Measurements from ENCODE around the gene FFAR3.

Gene FFAR3

GRCh38 chr19:35340431-35340830 lies 17.8 kb upstream of the FFAR3 start:
- Histone ChIP-seq H3K27me3 (ENCODE audit: insufficient read depth, insufficient read length) (no peaks in the 10 kb centered on the region), H3K9ac (ENCODE audit: insufficient read length, low read depth) (no peak overlapping the region), H3K4me1 (ENCODE audit: insufficient read depth, insufficient read length) (peaks cover 4% of the 10 kb centered on the region), H3K4me3 (ENCODE audit: insufficient read length, low read depth) (no peak overlapping the region), H3K36me3 (ENCODE audit: insufficient read depth, insufficient read length, low read length) (no peaks in the 10 kb centered on the region), H3K9me3 (ENCODE audit: insufficient read depth, low read length) (no peaks in the 10 kb centered on the region)
- TF ChIP-seq SUZ12 (IDR thresholded peaks at IDR 0.05; ENCODE audit: extremely low read depth, insufficient read depth, insufficient read length) = no peak
- no peak for TF ChIP-seq ZNF274 (IDR thresholded peaks at IDR 0.05; ENCODE audit: low read depth, low read length)
- no peak for TF ChIP-seq YY1 (IDR thresholded peaks at IDR 0.05; ENCODE audit: insufficient read depth, insufficient read length)
- DNase-seq (ENCODE audit: low read depth, low spot score) = no peak

- Histone ChIP-seq H3K9ac (ENCODE audit: insufficient read length, low read depth) (no peak overlapping the region), H3K27me3 (ENCODE audit: insufficient read depth, insufficient read length) (no peaks in the 10 kb centered on the region), H3K9me3 (ENCODE audit: insufficient read depth, low read length) (no peaks in the 10 kb centered on the region), H3K4me3 (ENCODE audit: insufficient read length, low read depth) (no peak overlapping the region), H3K4me1 (ENCODE audit: insufficient read depth, insufficient read length) (peaks cover 6% of the 10 kb centered on the region), H3K36me3 (ENCODE audit: insufficient read depth, insufficient read length, low read length) (no peaks in the 10 kb centered on the region)
- no peak for TF ChIP-seq YY1 (IDR thresholded peaks at IDR 0.05; ENCODE audit: insufficient read depth, insufficient read length)
- TF ChIP-seq SUZ12 (IDR thresholded peaks at IDR 0.05; ENCODE audit: extremely low read depth, insufficient read depth, insufficient read length) = no peak
- TF ChIP-seq ZNF274 (IDR thresholded peaks at IDR 0.05; ENCODE audit: low read depth, low read length) = no peak
- no peak for DNase-seq (ENCODE audit: low read depth, low spot score)
These were observed 17.3 kb upstream of the FFAR3 start for GRCh38 chr19:35341006-35341405.

- DNase-seq (ENCODE audit: low read depth, low spot score) = no peak
- no peak overlapping the region for H3K4me3 ChIP-seq (ENCODE audit: insufficient read length, low read depth)
- TF ChIP-seq YY1 (IDR thresholded peaks at IDR 0.05; ENCODE audit: insufficient read depth, insufficient read length) (no peak), SUZ12 (IDR thresholded peaks at IDR 0.05; ENCODE audit: extremely low read depth, insufficient read depth, insufficient read length) (no peak), ZNF274 (IDR thresholded peaks at IDR 0.05; ENCODE audit: low read depth, low read length) (no peak)
- H3K9me3 ChIP-seq (ENCODE audit: insufficient read depth, low read length) = no peaks in the 10 kb centered on the region
- H3K9ac ChIP-seq (ENCODE audit: insufficient read length, low read depth) = no peak overlapping the region
- no peaks in the 10 kb centered on the region for H3K27me3 ChIP-seq (ENCODE audit: insufficient read depth, insufficient read length)
- H3K36me3 ChIP-seq (ENCODE audit: insufficient read depth, insufficient read length, low read length) = no peaks in the 10 kb centered on the region
- H3K4me1 ChIP-seq (ENCODE audit: insufficient read depth, insufficient read length) = peaks cover 6% of the 10 kb centered on the region
These were observed 16.6 kb upstream of the FFAR3 start for GRCh38 chr19:35341565-35342225.

- peaks cover 6% of the 10 kb centered on the region for H3K4me1 ChIP-seq (ENCODE audit: insufficient read depth, insufficient read length)
- no peaks in the 10 kb centered on the region for H3K36me3 ChIP-seq (ENCODE audit: insufficient read depth, insufficient read length, low read length)
- TF ChIP-seq ZNF274 (IDR thresholded peaks at IDR 0.05; ENCODE audit: low read depth, low read length) (no peak), YY1 (IDR thresholded peaks at IDR 0.05; ENCODE audit: insufficient read depth, insufficient read length) (no peak), SUZ12 (IDR thresholded peaks at IDR 0.05; ENCODE audit: extremely low read depth, insufficient read depth, insufficient read length) (no peak)
- DNase-seq (ENCODE audit: low read depth, low spot score) = no peak
- H3K9ac ChIP-seq (ENCODE audit: insufficient read length, low read depth) = no peak overlapping the region
- H3K27me3 ChIP-seq (ENCODE audit: insufficient read depth, insufficient read length) = no peaks in the 10 kb centered on the region
- H3K4me3 ChIP-seq (ENCODE audit: insufficient read length, low read depth) = no peak overlapping the region
- no peaks in the 10 kb centered on the region for H3K9me3 ChIP-seq (ENCODE audit: insufficient read depth, low read length)
These were observed 15.8 kb upstream of the FFAR3 start for GRCh38 chr19:35342430-35342829.

- peaks cover 6% of the 10 kb centered on the region for H3K27me3 ChIP-seq (ENCODE audit: insufficient read depth, insufficient read length)
- peaks cover 6% of the 10 kb centered on the region for H3K4me1 ChIP-seq (ENCODE audit: insufficient read depth, insufficient read length)
- no peaks in the 10 kb centered on the region for H3K36me3 ChIP-seq (ENCODE audit: insufficient read depth, insufficient read length, low read length)
- no peak overlapping the region for H3K9ac ChIP-seq (ENCODE audit: insufficient read length, low read depth)
- no peak for DNase-seq (ENCODE audit: low read depth, low spot score)
- TF ChIP-seq ZNF274 (IDR thresholded peaks at IDR 0.05; ENCODE audit: low read depth, low read length) = no peak
- TF ChIP-seq SUZ12 (IDR thresholded peaks at IDR 0.05; ENCODE audit: extremely low read depth, insufficient read depth, insufficient read length) = no peak
- TF ChIP-seq YY1 (IDR thresholded peaks at IDR 0.05; ENCODE audit: insufficient read depth, insufficient read length) = no peak
- no peaks in the 10 kb centered on the region for H3K9me3 ChIP-seq (ENCODE audit: insufficient read depth, low read length)
- no peak overlapping the region for H3K4me3 ChIP-seq (ENCODE audit: insufficient read length, low read depth)
These were observed 13.7 kb upstream of the FFAR3 start for GRCh38 chr19:35344511-35345031.

- no peak overlapping the region for H3K4me3 ChIP-seq (ENCODE audit: insufficient read length, low read depth)
- no peaks in the 10 kb centered on the region for H3K9me3 ChIP-seq (ENCODE audit: insufficient read depth, low read length)
- no peaks in the 10 kb centered on the region for H3K36me3 ChIP-seq (ENCODE audit: insufficient read depth, insufficient read length, low read length)
- peaks cover 6% of the 10 kb centered on the region for H3K27me3 ChIP-seq (ENCODE audit: insufficient read depth, insufficient read length)
- TF ChIP-seq SUZ12 (IDR thresholded peaks at IDR 0.05; ENCODE audit: extremely low read depth, insufficient read depth, insufficient read length) = no peak
- no peak for TF ChIP-seq YY1 (IDR thresholded peaks at IDR 0.05; ENCODE audit: insufficient read depth, insufficient read length)
- TF ChIP-seq ZNF274 (IDR thresholded peaks at IDR 0.05; ENCODE audit: low read depth, low read length) = no peak
- H3K4me1 ChIP-seq (ENCODE audit: insufficient read depth, insufficient read length) = peaks cover 6% of the 10 kb centered on the region
- no peak for DNase-seq (ENCODE audit: low read depth, low spot score)
- no peak overlapping the region for H3K9ac ChIP-seq (ENCODE audit: insufficient read length, low read depth)
These were observed 12.6 kb upstream of the FFAR3 start for GRCh38 chr19:35345671-35346111.

- no peak overlapping the region for H3K9ac ChIP-seq (ENCODE audit: insufficient read length, low read depth)
- peaks cover 9% of the 10 kb centered on the region for H3K4me1 ChIP-seq (ENCODE audit: insufficient read depth, insufficient read length)
- no peak for DNase-seq (ENCODE audit: low read depth, low spot score)
- H3K36me3 ChIP-seq (ENCODE audit: insufficient read depth, insufficient read length, low read length) = no peaks in the 10 kb centered on the region
- H3K9me3 ChIP-seq (ENCODE audit: insufficient read depth, low read length) = no peaks in the 10 kb centered on the region
- H3K4me3 ChIP-seq (ENCODE audit: insufficient read length, low read depth) = no peak overlapping the region
- H3K27me3 ChIP-seq (ENCODE audit: insufficient read depth, insufficient read length) = peaks cover 6% of the 10 kb centered on the region
- TF ChIP-seq YY1 (IDR thresholded peaks at IDR 0.05; ENCODE audit: insufficient read depth, insufficient read length) = no peak
- TF ChIP-seq ZNF274 (IDR thresholded peaks at IDR 0.05; ENCODE audit: low read depth, low read length) = no peak
- no peak for TF ChIP-seq SUZ12 (IDR thresholded peaks at IDR 0.05; ENCODE audit: extremely low read depth, insufficient read depth, insufficient read length)
These were observed 11.8 kb upstream of the FFAR3 start for GRCh38 chr19:35346193-35347052.
